ENCODE measurements around the gene PJA2. TPM values are rescaled to one million over a fixed set of nuclear protein-coding genes. Genes with fewer than 3 reads are reported as not detected.
"Not testable (repeated sequence)": the region's sequence is repeated elsewhere in the genome, so short reads cannot be mapped to it uniquely, and the experiment has no call there.

Gene PJA2
- total and polyA plus RNA-seq, 11 donors: 19.0 to 108 (median 85.3) TPM

- intact Hi-C loops (cut with DNase I): no loop called here
- no peak for DNase-seq
- H3K27ac ChIP-seq: no peak overlapping the region
- H3K4me3 ChIP-seq: no peak overlapping the region
- WGBS, 4 donors: 63 to 93% (median 89%) methylated on average over 4 of the region's 4 CpGs
- no peak for ATAC-seq
- TF ChIP-seq POLR2A (IDR thresholded peaks at IDR 0.05) (no peak), CTCF (IDR thresholded peaks at IDR 0.05) (no peak)
- H3K27me3 ChIP-seq: no peaks in the 10 kb centered on the region
- no peaks in the 10 kb centered on the region for H3K36me3 ChIP-seq
- H3K4me1 ChIP-seq: peaks cover 0 to 5% (median 0%) of the 10 kb centered on the region in 12 donors
- H3K9me3 ChIP-seq: no peaks in the 10 kb centered on the region
Observed at GRCh38 chr5:109448838-109449237, 39.1 kb upstream of the PJA2 start.

- TF ChIP-seq POLR2A (IDR thresholded peaks at IDR 0.05): no peak
- TF ChIP-seq CTCF (IDR thresholded peaks at IDR 0.05): no peak
- no peaks in the 10 kb centered on the region for H3K4me1 ChIP-seq
- WGBS, 4 donors: 83 to 100% (median 85%) methylated on average over 1 of the region's 1 CpG
Observed at GRCh38 chr5:109439590-109439989, 29.8 kb upstream of the PJA2 start.

GRCh38 chr5:109426075-109426474 is 16.3 kb upstream of the PJA2 start:
- no peaks in the 10 kb centered on the region for H3K36me3 ChIP-seq
- H3K4me3 ChIP-seq: no peak overlapping the region
- DNase-seq: no peak
- H3K27ac ChIP-seq: no peak overlapping the region
- no peak for ATAC-seq
- WGBS, 4 donors: 97 to 100% (median 98%) methylated on average over 3 of the region's 3 CpGs
- no peaks in the 10 kb centered on the region for H3K9me3 ChIP-seq
- intact Hi-C loops (cut with DNase I): no loop called here
- TF ChIP-seq POLR2A (IDR thresholded peaks at IDR 0.05) (no peak), CTCF (IDR thresholded peaks at IDR 0.05) (no peak)
- no peaks in the 10 kb centered on the region for H3K27me3 ChIP-seq
- H3K4me1 ChIP-seq: peaks cover 0 to 5% (median 0%) of the 10 kb centered on the region in 12 donors

More at GRCh38 chr5:109439590-109439989, 29.8 kb upstream of the PJA2 start:
- intact Hi-C loops (cut with DNase I): loop anchor here in 2 of 10 donors (5.0 to 10.0 kb wide), 2 partner anchors 755 to 757 kb away; no protein-coding TSS in a partner anchor
- ATAC-seq: no peak
- H3K27me3 ChIP-seq: no peaks in the 10 kb centered on the region
- no peak for DNase-seq
- H3K36me3 ChIP-seq: no peaks in the 10 kb centered on the region
- H3K9me3 ChIP-seq: peaks cover 0 to 6% (median 0%) of the 10 kb centered on the region in 12 donors
- H3K27ac ChIP-seq: no peak overlapping the region
- H3K4me3 ChIP-seq: no peak overlapping the region

- intact Hi-C loops (cut with DNase I); DNase-seq; H3K9me3 ChIP-seq; H3K27ac ChIP-seq; H3K4me1 ChIP-seq; H3K4me3 ChIP-seq; ATAC-seq; H3K36me3 ChIP-seq; H3K27me3 ChIP-seq: not testable (repeated sequence)
- WGBS, 4 donors: 95 to 99% (median 96%) methylated on average over 5 of the region's 5 CpGs
Observed at GRCh38 chr5:109425521-109425920, 15.7 kb upstream of the PJA2 start.

GRCh38 chr5:109421956-109422355 is 12.2 kb upstream of the PJA2 start:
- no peak for ATAC-seq
- TF ChIP-seq CTCF (IDR thresholded peaks at IDR 0.05) (no peak), POLR2A (IDR thresholded peaks at IDR 0.05) (no peak)
- WGBS, 4 donors: 45 to 77% (median 70%) methylated on average over 2 of the region's 2 CpGs
- no peaks in the 10 kb centered on the region for H3K27me3 ChIP-seq
- no peak for DNase-seq
- no peak overlapping the region for H3K4me3 ChIP-seq
- no peak overlapping the region for H3K27ac ChIP-seq
- no peaks in the 10 kb centered on the region for H3K36me3 ChIP-seq
- no peaks in the 10 kb centered on the region for H3K4me1 ChIP-seq
- no peaks in the 10 kb centered on the region for H3K9me3 ChIP-seq
- intact Hi-C loops (cut with DNase I): no loop called here

Data from heart left ventricle (tissue), 16 donors.